GM19324 (cell line): ENCODE results near the gene APP.

ENCODE experiments used
- ATAC-seq: cut with Tn5 transposase; IDR thresholded peaks from one replicate; pipeline ENCODE4 v1.9.1; 2021; ENCODE audit warnings: mild to moderate bottlenecking, moderate library complexity; ENCODE audit not compliant: unreplicated experiment, low FRiP score

Gene APP

GRCh38 chr21:26072666-26073615 lies 97.6 kb downstream of the APP start:
- no peak for ATAC-seq

- ATAC-seq = no peak
Measured at GRCh38 chr21:26070822-26071425, 99.6 kb downstream of the APP start.

GRCh38 chr21:26070121-26070520 lies 100.4 kb downstream of the APP start:
- ATAC-seq = no peak

GRCh38 chr21:26068776-26069175 lies 101.8 kb downstream of the APP start:
- ATAC-seq = no peak

GRCh38 chr21:26067836-26068594 lies 102.6 kb downstream of the APP start:
- ATAC-seq = no peak

- no peak for ATAC-seq
Measured at GRCh38 chr21:26064506-26064905, 106.1 kb downstream of the APP start.

GRCh38 chr21:26061437-26061836 lies 109.1 kb downstream of the APP start:
- no peak for ATAC-seq

GRCh38 chr21:26060335-26061115 lies 110.0 kb downstream of the APP start:
- ATAC-seq = no peak

GRCh38 chr21:26057477-26058170 lies 112.9 kb downstream of the APP start:
- ATAC-seq = no peak

GRCh38 chr21:26055841-26056264 lies 114.7 kb downstream of the APP start:
- ATAC-seq = no peak

- ATAC-seq = no peak
Measured at GRCh38 chr21:26055010-26055409, 115.6 kb downstream of the APP start.

- no peak for ATAC-seq
Measured at GRCh38 chr21:26052057-26052456, 118.5 kb downstream of the APP start.

GRCh38 chr21:26050857-26051256 lies 119.7 kb downstream of the APP start:
- ATAC-seq = no peak

GRCh38 chr21:26049803-26050202 lies 120.8 kb downstream of the APP start:
- ATAC-seq = no peak

GRCh38 chr21:26047279-26047967 lies 123.1 kb downstream of the APP start:
- no peak for ATAC-seq

- no peak for ATAC-seq
Measured at GRCh38 chr21:26043891-26044290, 126.7 kb downstream of the APP start.

- ATAC-seq = no peak
Measured at GRCh38 chr21:26042181-26042876, 128.2 kb downstream of the APP start.

GRCh38 chr21:26041431-26042180 lies 129.0 kb downstream of the APP start:
- no peak for ATAC-seq
